Measurements from ENCODE around the gene MPPED1.

MPPED1 gene

DNA sequence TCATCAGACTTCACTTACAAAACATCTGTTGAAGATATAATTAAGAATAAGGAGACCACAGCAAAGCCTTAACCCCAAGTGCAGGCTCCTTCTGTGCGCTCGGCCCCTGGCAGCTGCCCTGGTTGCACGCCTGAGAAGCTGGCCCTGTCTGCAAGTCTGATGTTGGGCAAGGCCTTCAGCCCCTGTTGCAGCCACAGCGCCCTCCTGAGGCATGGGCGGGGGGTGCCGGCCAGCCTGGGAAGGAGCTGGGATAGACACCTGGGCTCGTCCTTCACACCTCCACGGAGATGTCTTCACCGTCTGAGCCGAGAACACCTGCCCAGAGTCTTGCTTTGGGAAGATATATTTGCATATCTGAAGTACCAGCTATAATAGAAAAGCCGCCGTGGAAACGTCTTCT is 104.1 kb downstream of the MPPED1 start:
- TF ChIP-seq, protein P1, sequence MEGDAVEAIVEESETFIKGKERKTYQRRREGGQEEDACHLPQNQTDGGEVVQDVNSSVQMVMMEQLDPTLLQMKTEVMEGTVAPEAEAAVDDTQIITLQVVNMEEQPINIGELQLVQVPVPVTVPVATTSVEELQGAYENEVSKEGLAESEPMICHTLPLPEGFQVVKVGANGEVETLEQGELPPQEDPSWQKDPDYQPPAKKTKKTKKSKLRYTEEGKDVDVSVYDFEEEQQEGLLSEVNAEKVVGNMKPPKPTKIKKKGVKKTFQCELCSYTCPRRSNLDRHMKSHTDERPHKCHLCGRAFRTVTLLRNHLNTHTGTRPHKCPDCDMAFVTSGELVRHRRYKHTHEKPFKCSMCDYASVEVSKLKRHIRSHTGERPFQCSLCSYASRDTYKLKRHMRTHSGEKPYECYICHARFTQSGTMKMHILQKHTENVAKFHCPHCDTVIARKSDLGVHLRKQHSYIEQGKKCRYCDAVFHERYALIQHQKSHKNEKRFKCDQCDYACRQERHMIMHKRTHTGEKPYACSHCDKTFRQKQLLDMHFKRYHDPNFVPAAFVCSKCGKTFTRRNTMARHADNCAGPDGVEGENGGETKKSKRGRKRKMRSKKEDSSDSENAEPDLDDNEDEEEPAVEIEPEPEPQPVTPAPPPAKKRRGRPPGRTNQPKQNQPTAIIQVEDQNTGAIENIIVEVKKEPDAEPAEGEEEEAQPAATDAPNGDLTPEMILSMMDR (IDR thresholded peaks at IDR 0.05), result no peak
- Mint-ChIP-seq H3K9me3 (no peaks in the 10 kb centered on the region), H3K4me1 (peaks cover 10% of the 10 kb centered on the region), H3K27me3 (ENCODE audit: low read depth, poor library complexity) (peaks cover 26% of the 10 kb centered on the region), H3K4me3 (no peak overlapping the region), H3K27ac (no peak overlapping the region), H3K36me3 (ENCODE audit: low read depth) (no peaks in the 10 kb centered on the region)
- DNase-seq, result no peak

DNA sequence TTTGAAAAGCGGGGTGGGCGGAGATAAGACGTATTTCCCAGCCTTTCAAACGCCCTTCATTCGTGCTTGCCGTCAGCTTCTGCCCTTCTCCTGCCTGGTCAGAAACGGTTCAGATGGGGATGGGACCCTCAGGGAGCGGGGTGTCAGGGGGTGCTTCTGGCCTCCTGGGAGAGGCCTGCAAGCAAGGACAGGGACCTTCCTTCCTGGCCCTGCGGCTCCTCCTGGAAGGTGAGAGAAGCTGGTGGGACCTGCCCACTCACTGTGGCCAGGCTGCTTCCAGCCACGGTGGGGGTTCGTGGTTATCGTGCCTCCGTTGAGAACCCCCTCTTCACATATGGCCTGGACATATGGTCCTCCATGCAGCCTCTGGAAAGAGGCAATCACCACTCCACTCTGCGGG is 104.6 kb downstream of the MPPED1 start:
- TF ChIP-seq, protein P1 (IDR thresholded peaks at IDR 0.05), result no peak
- DNase-seq, result no peak
- no peak overlapping the region for H3K4me3 Mint-ChIP-seq
- peaks cover 25% of the 10 kb centered on the region for H3K27me3 Mint-ChIP-seq (ENCODE audit: low read depth, poor library complexity)
- no peaks in the 10 kb centered on the region for H3K9me3 Mint-ChIP-seq
- H3K27ac Mint-ChIP-seq, result no peak overlapping the region
- H3K36me3 Mint-ChIP-seq (ENCODE audit: low read depth), result no peaks in the 10 kb centered on the region
- H3K4me1 Mint-ChIP-seq, result peaks cover 10% of the 10 kb centered on the region

DNA sequence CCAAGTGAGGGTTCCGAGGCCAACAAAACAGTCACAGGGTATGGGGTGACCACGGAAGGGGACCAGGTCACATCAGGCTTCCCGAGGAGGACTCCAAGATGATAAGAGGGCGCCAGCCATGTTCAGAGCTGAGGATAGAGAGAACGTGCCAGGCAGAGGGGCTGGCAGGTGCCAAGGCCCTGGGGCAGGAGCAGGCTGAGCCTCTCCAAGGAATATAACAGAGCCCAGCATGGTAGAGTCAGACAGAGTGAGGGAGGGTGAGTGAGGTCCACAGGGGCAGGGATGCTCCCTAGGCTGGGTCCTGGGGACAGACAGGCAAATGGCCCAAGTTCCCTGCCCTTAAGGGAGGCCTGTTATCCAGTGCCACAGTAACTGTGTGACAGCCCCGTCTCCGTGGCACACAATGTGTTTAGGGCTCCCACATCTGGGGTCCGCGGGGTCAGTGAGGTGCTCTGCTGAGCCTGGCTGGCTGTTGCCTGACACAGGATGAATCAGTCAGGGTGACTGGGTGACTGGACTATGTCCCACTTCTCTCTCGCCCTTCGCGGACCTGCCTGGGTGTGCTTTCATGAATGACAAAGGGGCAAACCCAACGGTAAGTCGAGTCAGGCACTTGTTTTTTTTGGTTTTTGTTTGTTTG is 105.3 kb downstream of the MPPED1 start:
- H3K9me3 Mint-ChIP-seq, result no peaks in the 10 kb centered on the region
- no peak for DNase-seq
- peaks cover 10% of the 10 kb centered on the region for H3K4me1 Mint-ChIP-seq
- H3K27ac Mint-ChIP-seq, result peak overlapping the region; percentile 13
- no peaks in the 10 kb centered on the region for H3K36me3 Mint-ChIP-seq (ENCODE audit: low read depth)
- TF ChIP-seq, protein P1 (IDR thresholded peaks at IDR 0.05), result no peak
- no peak overlapping the region for H3K4me3 Mint-ChIP-seq
- H3K27me3 Mint-ChIP-seq (ENCODE audit: low read depth, poor library complexity), result peaks cover 22% of the 10 kb centered on the region

DNA sequence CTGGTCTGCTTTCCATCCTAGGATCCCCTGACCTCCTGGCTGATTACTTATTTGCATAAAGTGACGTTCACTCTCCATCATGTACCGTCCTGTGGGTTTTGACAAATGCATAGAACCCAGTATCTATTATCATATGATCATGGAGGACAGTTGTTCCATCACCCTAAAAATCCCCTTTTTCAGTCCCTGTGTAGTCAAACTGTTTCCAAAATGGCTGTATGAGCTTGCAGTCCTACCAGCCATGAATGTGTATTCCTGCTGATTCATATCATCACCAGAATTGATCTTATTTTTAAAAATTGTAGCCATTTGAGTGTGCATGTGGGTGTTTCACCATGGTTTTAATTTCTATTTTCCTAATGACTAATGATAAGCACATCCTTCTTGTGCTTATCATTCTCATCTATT is 108.8 kb downstream of the MPPED1 start:
- H3K9me3 Mint-ChIP-seq, result no peaks in the 10 kb centered on the region
- peaks cover 10% of the 10 kb centered on the region for H3K4me1 Mint-ChIP-seq
- TF ChIP-seq, protein P1 (IDR thresholded peaks at IDR 0.05), result no peak
- H3K36me3 Mint-ChIP-seq (ENCODE audit: low read depth), result no peaks in the 10 kb centered on the region
- H3K27me3 Mint-ChIP-seq (ENCODE audit: low read depth, poor library complexity), result peaks cover 28% of the 10 kb centered on the region
- H3K27ac Mint-ChIP-seq, result no peak overlapping the region
- DNase-seq, result no peak
- no peak overlapping the region for H3K4me3 Mint-ChIP-seq

DNA sequence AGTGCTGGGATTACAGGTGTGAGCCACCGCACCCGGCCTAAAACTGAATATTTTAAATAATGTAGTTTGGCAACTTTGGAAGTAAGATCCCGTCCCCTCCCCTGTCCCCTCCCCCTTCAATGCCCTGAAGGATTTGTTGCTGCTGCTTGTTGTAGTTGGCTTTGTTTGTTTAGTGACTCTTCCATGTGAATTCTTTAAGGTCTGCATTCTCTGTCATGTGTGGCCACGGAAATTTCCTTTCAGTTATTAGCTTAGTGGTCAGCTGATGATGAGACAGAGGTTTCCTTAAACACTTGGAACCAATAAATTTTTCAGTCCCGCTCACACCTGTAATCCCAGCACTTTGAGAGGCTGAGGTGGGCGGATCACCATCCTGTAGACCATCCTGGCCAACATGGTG is 109.9 kb downstream of the MPPED1 start:
- Mint-ChIP-seq H3K9me3 (no peaks in the 10 kb centered on the region), H3K27ac (no peak overlapping the region), H3K4me3 (no peak overlapping the region), H3K4me1 (peaks cover 10% of the 10 kb centered on the region), H3K36me3 (ENCODE audit: low read depth) (no peaks in the 10 kb centered on the region), H3K27me3 (ENCODE audit: low read depth, poor library complexity) (peaks cover 27% of the 10 kb centered on the region)
- DNase-seq, result no peak
- TF ChIP-seq, protein P1 (IDR thresholded peaks at IDR 0.05), result no peak

DNA sequence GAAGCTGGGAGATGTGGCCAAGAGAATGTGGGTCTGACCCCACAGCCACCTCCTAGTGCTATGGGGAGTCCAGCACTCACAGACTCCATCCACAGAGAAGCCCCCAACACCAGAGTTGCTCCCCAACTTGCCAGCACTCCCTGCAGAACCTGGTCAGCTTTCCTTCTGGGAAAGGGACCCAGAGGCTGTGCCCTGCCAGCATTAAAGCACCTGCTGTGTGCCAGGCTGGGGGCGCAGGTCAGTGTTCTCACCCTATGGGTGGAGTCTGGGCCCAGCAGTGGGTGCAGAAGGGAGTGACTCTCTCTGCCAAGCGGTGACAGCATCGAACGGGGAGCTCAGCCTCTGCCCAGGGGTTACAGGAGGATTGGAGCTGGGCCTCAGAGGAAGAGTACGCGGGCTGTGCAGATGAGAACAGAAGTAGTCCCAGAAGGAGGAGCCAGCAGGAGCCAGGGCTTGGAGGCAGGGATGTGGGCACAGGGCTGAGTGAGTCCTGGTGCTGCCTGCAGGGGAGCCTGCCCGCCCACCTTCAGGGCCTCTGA is 114.4 kb downstream of the MPPED1 start:
- H3K36me3 Mint-ChIP-seq (ENCODE audit: low read depth), result no peaks in the 10 kb centered on the region
- no peaks in the 10 kb centered on the region for H3K9me3 Mint-ChIP-seq
- no peak for DNase-seq
- H3K27ac Mint-ChIP-seq, result no peak overlapping the region
- H3K4me3 Mint-ChIP-seq, result no peak overlapping the region
- TF ChIP-seq, protein P1 (IDR thresholded peaks at IDR 0.05), result no peak
- H3K27me3 Mint-ChIP-seq (ENCODE audit: low read depth, poor library complexity), result peaks cover 18% of the 10 kb centered on the region
- peaks cover 9% of the 10 kb centered on the region for H3K4me1 Mint-ChIP-seq
